ENCODE results near the gene ADAMTS17.

Gene ADAMTS17

DNA sequence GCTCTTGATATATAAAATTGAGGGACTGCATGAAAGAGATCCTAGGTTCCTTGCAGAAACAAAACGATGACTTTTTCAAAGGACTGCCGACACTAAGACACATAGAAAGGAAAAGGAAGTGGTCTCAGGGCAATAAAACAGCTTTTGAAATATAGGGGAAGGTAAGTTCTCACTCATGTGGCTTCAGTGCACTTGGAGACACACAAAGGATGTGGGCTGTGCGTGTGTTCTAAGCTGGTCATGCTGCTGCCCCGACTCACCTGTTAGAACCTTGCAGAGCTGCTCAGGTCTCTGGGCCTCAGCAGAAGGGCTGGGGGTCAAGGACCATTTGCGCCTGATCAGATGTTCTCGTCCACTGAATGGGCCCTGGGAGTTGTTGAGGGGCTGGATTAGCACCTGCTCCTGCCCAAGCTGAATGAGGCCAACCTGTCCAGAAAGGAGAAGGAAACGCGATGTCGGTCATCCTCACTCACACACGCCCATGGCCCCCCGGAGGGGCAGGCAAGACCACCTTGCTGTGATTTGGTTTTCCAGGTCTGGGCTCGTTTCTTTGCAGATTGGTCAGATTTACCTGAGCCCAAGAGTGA, 11.1 kb downstream of the ADAMTS17 start:
- TF ChIP-seq, protein P1, sequence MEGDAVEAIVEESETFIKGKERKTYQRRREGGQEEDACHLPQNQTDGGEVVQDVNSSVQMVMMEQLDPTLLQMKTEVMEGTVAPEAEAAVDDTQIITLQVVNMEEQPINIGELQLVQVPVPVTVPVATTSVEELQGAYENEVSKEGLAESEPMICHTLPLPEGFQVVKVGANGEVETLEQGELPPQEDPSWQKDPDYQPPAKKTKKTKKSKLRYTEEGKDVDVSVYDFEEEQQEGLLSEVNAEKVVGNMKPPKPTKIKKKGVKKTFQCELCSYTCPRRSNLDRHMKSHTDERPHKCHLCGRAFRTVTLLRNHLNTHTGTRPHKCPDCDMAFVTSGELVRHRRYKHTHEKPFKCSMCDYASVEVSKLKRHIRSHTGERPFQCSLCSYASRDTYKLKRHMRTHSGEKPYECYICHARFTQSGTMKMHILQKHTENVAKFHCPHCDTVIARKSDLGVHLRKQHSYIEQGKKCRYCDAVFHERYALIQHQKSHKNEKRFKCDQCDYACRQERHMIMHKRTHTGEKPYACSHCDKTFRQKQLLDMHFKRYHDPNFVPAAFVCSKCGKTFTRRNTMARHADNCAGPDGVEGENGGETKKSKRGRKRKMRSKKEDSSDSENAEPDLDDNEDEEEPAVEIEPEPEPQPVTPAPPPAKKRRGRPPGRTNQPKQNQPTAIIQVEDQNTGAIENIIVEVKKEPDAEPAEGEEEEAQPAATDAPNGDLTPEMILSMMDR (IDR thresholded peaks at IDR 0.05; ENCODE audit: unreplicated experiment in 3 of 3), result no peak
- Mint-ChIP-seq H3K9me3 (no peaks in the 10 kb centered on the region), H3K36me3 (ENCODE audit: low read depth) (no peaks in the 10 kb centered on the region), H3K4me3 (no peak overlapping the region), H3K27ac (no peak overlapping the region), H3K4me1 (peaks cover 13% of the 10 kb centered on the region), H3K27me3 (ENCODE audit: low read depth) (peaks cover 39% of the 10 kb centered on the region)

DNA sequence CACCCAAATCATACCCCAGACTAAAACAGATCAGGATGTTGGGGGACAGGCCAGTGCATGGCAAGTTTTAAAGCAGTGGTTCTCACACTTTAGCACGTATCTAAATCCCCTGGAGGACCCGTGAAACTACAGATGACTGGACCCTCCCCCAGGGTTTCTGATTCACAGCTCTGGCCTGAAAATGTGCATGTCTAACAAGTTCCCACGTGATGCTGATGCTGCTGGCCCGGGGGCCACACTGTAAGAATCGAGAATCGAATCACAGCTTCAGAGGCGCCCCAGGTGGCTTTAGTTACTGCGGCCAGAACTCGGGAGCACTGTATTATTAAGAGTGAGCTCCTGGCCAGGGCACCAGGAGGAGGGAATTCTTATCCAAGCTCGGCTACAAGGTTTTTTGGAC, 11.6 kb downstream of the ADAMTS17 start:
- H3K27ac Mint-ChIP-seq, result no peak overlapping the region
- H3K27me3 Mint-ChIP-seq (ENCODE audit: low read depth), result peaks cover 35% of the 10 kb centered on the region
- no peaks in the 10 kb centered on the region for H3K9me3 Mint-ChIP-seq
- no peaks in the 10 kb centered on the region for H3K36me3 Mint-ChIP-seq (ENCODE audit: low read depth)
- peaks cover 14% of the 10 kb centered on the region for H3K4me1 Mint-ChIP-seq
- H3K4me3 Mint-ChIP-seq, result no peak overlapping the region
- TF ChIP-seq, protein P1 (IDR thresholded peaks at IDR 0.05; ENCODE audit: unreplicated experiment in 3 of 3), result no peak

DNA sequence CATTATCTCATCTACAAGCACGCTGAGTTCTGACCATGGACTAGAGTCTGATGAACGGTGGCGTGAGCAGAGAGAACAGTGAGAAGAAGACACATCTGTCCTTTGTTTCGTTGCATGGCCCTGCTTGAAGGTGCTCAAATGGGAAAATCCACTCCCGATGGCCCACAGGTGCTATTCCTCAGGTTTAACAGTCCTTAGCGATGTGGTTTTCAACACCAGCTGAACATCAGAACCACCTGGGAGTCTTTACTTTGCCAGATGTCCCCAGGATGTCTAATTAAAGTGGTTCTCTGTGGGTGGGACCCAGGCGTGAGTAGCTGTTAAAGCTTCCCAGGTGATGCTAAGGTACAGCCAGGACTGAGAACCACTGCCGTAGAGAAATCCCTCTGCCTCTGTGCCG, 13.0 kb downstream of the ADAMTS17 start:
- TF ChIP-seq, protein P1 (IDR thresholded peaks at IDR 0.05; ENCODE audit: unreplicated experiment in 3 of 3), result no peak

DNA sequence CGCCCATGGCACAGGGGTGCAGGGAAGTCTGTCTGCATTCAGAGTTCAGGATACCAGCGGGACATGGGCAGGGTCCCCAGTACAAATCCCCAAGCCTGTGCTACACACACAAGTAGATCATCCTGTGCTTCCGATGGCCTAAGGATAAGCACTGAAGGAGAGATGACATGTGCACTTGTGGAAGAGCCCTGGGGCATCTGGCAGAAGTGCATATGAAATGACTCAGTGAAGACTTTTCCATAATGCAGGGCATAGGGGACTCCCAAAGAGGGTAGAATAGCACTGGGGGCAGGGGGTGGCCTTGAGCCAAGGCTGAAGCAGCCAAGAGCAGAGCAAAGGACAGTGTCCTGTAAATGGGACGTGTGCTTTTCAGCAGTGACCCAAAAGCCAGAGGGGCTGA, 22.9 kb downstream of the ADAMTS17 start:
- Mint-ChIP-seq H3K4me3 (no peak overlapping the region), H3K9me3 (peaks cover 7% of the 10 kb centered on the region), H3K36me3 (ENCODE audit: low read depth) (peaks cover 14% of the 10 kb centered on the region), H3K4me1 (no peaks in the 10 kb centered on the region), H3K27ac (no peak overlapping the region), H3K27me3 (ENCODE audit: low read depth) (peaks cover 6% of the 10 kb centered on the region)
- TF ChIP-seq, protein P1 (IDR thresholded peaks at IDR 0.05; ENCODE audit: unreplicated experiment in 3 of 3), result no peak

More for the DNA sequence above, 13.0 kb downstream of the ADAMTS17 start:
- Mint-ChIP-seq H3K9me3 (no peaks in the 10 kb centered on the region), H3K36me3 (ENCODE audit: low read depth) (no peaks in the 10 kb centered on the region), H3K4me3 (no peak overlapping the region), H3K4me1 (peaks cover 10% of the 10 kb centered on the region), H3K27ac (no peak overlapping the region), H3K27me3 (ENCODE audit: low read depth) (peaks cover 28% of the 10 kb centered on the region)

DNA sequence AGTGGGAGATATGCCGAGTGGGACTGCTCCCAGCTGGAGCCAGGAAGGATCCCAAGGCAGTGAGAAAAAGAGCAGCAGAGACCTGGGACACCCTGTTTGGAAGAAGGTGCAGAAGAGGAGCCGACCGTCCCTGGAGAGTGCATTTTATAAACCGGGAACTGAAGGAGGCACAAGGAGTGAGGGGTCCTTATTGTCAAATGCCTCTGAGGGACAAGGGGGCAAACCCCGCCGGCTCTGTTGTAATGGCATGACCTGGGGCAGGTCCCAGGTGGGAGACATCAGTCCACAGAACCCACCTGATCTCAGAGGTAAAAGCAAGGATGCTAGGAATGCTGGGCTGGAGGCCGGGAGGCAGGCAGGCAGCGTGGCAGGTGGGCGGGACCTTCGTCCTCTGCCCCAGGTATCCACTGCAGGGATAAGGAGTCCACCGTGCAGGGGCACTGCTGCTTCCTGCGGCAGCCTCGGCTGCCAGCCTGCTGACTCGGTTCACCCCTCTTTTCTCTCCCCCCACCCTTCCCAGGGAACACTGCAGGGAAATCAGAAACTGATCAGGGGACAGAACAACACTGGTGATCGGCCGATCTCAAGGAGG, 26.9 kb downstream of the ADAMTS17 start:
- H3K27ac Mint-ChIP-seq, result no peak overlapping the region
- H3K27me3 Mint-ChIP-seq (ENCODE audit: low read depth), result peaks cover 16% of the 10 kb centered on the region
- no peak overlapping the region for H3K4me3 Mint-ChIP-seq
- peaks cover 13% of the 10 kb centered on the region for H3K36me3 Mint-ChIP-seq (ENCODE audit: low read depth)
- TF ChIP-seq, protein P1 (IDR thresholded peaks at IDR 0.05; ENCODE audit: unreplicated experiment in 3 of 3), result no peak
- H3K9me3 Mint-ChIP-seq, result peaks cover 10% of the 10 kb centered on the region
- H3K4me1 Mint-ChIP-seq, result peaks cover 27% of the 10 kb centered on the region

Measured in nephron (organoid).